ENCODE data around the gene DCLRE1C.

Gene DCLRE1C

GRCh38 chr10:14852236-14852635, 101.7 kb downstream of the DCLRE1C start:
- H3K4me1 Mint-ChIP-seq (ENCODE audit: low read depth), result no peaks in the 10 kb centered on the region
- H3K9me3 Mint-ChIP-seq, result no peaks in the 10 kb centered on the region
- no peak overlapping the region for H3K4me3 Mint-ChIP-seq
- H3K27me3 Mint-ChIP-seq (ENCODE audit: low read depth), result no peaks in the 10 kb centered on the region
- H3K27ac Mint-ChIP-seq, result no peak overlapping the region
- H3K36me3 Mint-ChIP-seq (ENCODE audit: low read depth), result peaks cover 27% of the 10 kb centered on the region
